Activated gamma-delta T cell treated with Interleukin-2 at 50 U/mL for 16 hours (primary cell): Measurements from ENCODE around the gene TSHB.
"Not testable (repeated sequence)": the region's sequence is repeated elsewhere in the genome, so short reads cannot be mapped to it uniquely, and the experiment has no call there.

Experiments
- DNase-seq: peaks from one replicate; pipeline ENCODE4 v3.0.0-alpha.2; 2020

TSHB gene

GRCh38 chr1:115029526-115029925 lies at the start of gene TSHB:
Gene TSHB, plus strand, starts transcription at chr1:115029826. Its CDS starts 3,537 bp downstream, at chr1:115033363.
- no peak for DNase-seq

- no peak for DNase-seq
Observed at GRCh38 chr1:114982251-114982650, 47.4 kb upstream of the TSHB start.

- DNase-seq: no peak
Observed at GRCh38 chr1:114986286-114986685, 43.3 kb upstream of the TSHB start.

GRCh38 chr1:114988095-114988494 lies 41.5 kb upstream of the TSHB start:
- DNase-seq: no peak

- DNase-seq: no peak
Observed at GRCh38 chr1:114997510-114998289, 31.9 kb upstream of the TSHB start.

- no peak for DNase-seq
Observed at GRCh38 chr1:115006191-115006590, 23.4 kb upstream of the TSHB start.

GRCh38 chr1:115012006-115012405 lies 17.6 kb upstream of the TSHB start:
- no peak for DNase-seq

- DNase-seq: no peak
Observed at GRCh38 chr1:115012434-115012833, 17.2 kb upstream of the TSHB start.

- DNase-seq: no peak
Observed at GRCh38 chr1:115013792-115014191, 15.8 kb upstream of the TSHB start.

GRCh38 chr1:115019549-115019948 lies 10.1 kb upstream of the TSHB start:
- not testable (repeated sequence) for DNase-seq

GRCh38 chr1:115021145-115021544 lies 8.5 kb upstream of the TSHB start:
- DNase-seq: no peak

GRCh38 chr1:115023593-115023992 lies 6.0 kb upstream of the TSHB start:
- no peak for DNase-seq

- no peak for DNase-seq
Observed at GRCh38 chr1:115031595-115031994, 2.0 kb downstream of the TSHB start.

- DNase-seq: no peak
Observed at GRCh38 chr1:115035652-115036051, 6.0 kb downstream of the TSHB start.

- DNase-seq: no peak
Observed at GRCh38 chr1:115036814-115037507, 7.3 kb downstream of the TSHB start.

- DNase-seq: no peak
Observed at GRCh38 chr1:115040501-115040900, 10.9 kb downstream of the TSHB start.

GRCh38 chr1:115041654-115042053 lies 12.0 kb downstream of the TSHB start:
- DNase-seq: no peak

GRCh38 chr1:115046751-115047150 lies 17.1 kb downstream of the TSHB start:
- no peak for DNase-seq

- DNase-seq: no peak
Observed at GRCh38 chr1:115051850-115052249, 22.2 kb downstream of the TSHB start.

- DNase-seq: peak; percentile 56
Observed at GRCh38 chr1:115052454-115053083, 22.9 kb downstream of the TSHB start.

- no peak for DNase-seq
Observed at GRCh38 chr1:115056395-115056798, 26.8 kb downstream of the TSHB start.

GRCh38 chr1:115057661-115058254 lies 28.1 kb downstream of the TSHB start:
- no peak for DNase-seq

GRCh38 chr1:115059316-115059715 lies 29.7 kb downstream of the TSHB start:
- DNase-seq: no peak

- DNase-seq: no peak
Observed at GRCh38 chr1:115060501-115060900, 30.9 kb downstream of the TSHB start.
